NB4 (cell line): ENCODE results near the gene SLC52A3.

Experiments used
- MAX ChIP-seq: IDR thresholded peaks from 2 replicates; pipeline ENCODE4 v1.6.1; 2011; ENCODE audit warnings: low read depth, low read length
- MYC ChIP-seq: IDR thresholded peaks from 2 replicates; pipeline ENCODE4 v1.6.1; 2011; ENCODE audit warnings: low read depth, low read length
- POLR2A ChIP-seq: IDR thresholded peaks from 2 replicates; pipeline ENCODE4 v1.6.1; 2011; ENCODE audit warnings: mild to moderate bottlenecking; ENCODE audit not compliant: insufficient read length; ENCODE audit errors: extremely low read depth
- TF ChIP-seq, protein P1 (sequence below): IDR thresholded peaks from one replicate; pipeline ENCODE4 v1.5.1; 2012; ENCODE audit warnings: low read depth, low read length

DNA sequence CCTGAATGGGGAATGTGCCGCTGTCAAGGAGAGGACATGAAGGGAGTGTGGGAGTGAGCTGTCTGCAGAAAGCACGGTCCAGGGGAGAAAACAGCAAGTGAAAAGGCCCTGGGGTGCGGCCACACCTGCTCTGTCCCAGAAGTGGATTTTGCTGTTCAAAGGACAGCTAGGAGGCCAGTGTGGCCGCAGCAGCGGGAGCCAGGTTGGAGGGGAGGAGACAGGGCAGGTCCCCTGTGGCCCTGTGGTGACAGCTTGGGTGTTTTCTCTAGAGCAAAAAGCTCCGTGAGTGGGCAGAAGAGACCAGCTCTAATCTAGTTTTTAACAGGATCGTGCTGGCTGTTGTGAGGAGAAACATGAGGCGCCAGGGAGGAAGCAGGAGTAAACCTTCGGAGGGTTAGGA, 4.5 kb upstream of the SLC52A3 start:
- TF ChIP-seq, protein P1, sequence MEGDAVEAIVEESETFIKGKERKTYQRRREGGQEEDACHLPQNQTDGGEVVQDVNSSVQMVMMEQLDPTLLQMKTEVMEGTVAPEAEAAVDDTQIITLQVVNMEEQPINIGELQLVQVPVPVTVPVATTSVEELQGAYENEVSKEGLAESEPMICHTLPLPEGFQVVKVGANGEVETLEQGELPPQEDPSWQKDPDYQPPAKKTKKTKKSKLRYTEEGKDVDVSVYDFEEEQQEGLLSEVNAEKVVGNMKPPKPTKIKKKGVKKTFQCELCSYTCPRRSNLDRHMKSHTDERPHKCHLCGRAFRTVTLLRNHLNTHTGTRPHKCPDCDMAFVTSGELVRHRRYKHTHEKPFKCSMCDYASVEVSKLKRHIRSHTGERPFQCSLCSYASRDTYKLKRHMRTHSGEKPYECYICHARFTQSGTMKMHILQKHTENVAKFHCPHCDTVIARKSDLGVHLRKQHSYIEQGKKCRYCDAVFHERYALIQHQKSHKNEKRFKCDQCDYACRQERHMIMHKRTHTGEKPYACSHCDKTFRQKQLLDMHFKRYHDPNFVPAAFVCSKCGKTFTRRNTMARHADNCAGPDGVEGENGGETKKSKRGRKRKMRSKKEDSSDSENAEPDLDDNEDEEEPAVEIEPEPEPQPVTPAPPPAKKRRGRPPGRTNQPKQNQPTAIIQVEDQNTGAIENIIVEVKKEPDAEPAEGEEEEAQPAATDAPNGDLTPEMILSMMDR, result no peak
- TF ChIP-seq POLR2A, result no peak
- TF ChIP-seq MAX, result no peak
- TF ChIP-seq MYC, result no peak
